ENCODE data around the gene DPP10.

The DPP10 gene

DNA sequence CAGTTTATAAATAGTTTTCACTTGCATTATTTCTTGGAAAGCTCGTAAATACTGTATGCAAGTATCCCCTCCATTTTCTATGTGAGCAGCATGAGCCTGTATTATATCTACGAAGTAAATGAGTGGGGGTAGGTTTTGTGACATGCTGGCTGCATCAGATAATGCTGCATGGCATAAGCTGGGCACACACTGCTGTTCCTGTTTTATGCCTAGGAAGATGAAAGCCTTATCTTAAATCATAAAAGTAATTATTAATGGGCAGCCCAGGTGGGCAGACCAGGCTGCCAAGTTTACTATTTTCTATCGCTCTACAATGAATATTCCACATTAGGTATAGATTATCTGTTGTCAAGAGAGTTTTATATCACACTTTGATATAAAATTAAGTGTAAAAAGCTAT is 854.6 kb downstream of the DPP10 start:
- no peak for TF ChIP-seq POLR2AphosphoS5 (IDR thresholded peaks at IDR 0.05; ENCODE audit: low read depth, low read length)
- no peak for TF ChIP-seq FOXP2 (optimal IDR thresholded peaks at IDR 0.05; ENCODE audit: borderline replicate concordance, extremely low read depth, extremely low read length, insufficient read depth)
- TF ChIP-seq, protein P1, sequence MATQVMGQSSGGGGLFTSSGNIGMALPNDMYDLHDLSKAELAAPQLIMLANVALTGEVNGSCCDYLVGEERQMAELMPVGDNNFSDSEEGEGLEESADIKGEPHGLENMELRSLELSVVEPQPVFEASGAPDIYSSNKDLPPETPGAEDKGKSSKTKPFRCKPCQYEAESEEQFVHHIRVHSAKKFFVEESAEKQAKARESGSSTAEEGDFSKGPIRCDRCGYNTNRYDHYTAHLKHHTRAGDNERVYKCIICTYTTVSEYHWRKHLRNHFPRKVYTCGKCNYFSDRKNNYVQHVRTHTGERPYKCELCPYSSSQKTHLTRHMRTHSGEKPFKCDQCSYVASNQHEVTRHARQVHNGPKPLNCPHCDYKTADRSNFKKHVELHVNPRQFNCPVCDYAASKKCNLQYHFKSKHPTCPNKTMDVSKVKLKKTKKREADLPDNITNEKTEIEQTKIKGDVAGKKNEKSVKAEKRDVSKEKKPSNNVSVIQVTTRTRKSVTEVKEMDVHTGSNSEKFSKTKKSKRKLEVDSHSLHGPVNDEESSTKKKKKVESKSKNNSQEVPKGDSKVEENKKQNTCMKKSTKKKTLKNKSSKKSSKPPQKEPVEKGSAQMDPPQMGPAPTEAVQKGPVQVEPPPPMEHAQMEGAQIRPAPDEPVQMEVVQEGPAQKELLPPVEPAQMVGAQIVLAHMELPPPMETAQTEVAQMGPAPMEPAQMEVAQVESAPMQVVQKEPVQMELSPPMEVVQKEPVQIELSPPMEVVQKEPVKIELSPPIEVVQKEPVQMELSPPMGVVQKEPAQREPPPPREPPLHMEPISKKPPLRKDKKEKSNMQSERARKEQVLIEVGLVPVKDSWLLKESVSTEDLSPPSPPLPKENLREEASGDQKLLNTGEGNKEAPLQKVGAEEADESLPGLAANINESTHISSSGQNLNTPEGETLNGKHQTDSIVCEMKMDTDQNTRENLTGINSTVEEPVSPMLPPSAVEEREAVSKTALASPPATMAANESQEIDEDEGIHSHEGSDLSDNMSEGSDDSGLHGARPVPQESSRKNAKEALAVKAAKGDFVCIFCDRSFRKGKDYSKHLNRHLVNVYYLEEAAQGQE (IDR thresholded peaks at IDR 0.05; ENCODE audit: insufficient read depth in 1 of 2, low read depth in 2 of 2, low read length in 2 of 2) = no peak
- TF ChIP-seq SIN3A (IDR thresholded peaks at IDR 0.05; ENCODE audit: borderline replicate concordance, insufficient read depth, low read length) = no peak
- TF ChIP-seq TAF1 (IDR thresholded peaks at IDR 0.05; ENCODE audit: borderline replicate concordance, insufficient read depth, low read length) = no peak

DNA sequence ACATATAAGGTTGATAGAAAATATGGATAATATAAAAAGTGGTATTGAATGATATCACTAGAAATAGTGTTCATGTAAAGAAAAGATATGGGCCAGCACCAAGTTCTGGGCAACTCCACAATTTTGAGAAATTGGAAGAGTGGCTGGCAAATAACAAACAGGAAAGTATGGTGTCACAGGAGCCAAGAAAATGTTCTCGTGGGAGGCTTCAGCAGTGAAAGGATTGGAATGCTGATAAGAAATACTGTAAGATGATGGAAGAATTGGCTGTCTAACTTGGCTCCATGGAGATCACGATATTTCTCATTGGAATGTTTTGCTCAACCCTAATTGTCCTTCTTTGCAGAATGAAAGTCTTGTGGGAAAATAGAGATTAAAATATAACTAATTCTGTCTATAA is 856.8 kb downstream of the DPP10 start:
- no peak for TF ChIP-seq FOXP2 (optimal IDR thresholded peaks at IDR 0.05; ENCODE audit: borderline replicate concordance, extremely low read depth, extremely low read length, insufficient read depth)
- no peak for TF ChIP-seq SIN3A (IDR thresholded peaks at IDR 0.05; ENCODE audit: borderline replicate concordance, insufficient read depth, low read length)
- TF ChIP-seq TAF1 (IDR thresholded peaks at IDR 0.05; ENCODE audit: borderline replicate concordance, insufficient read depth, low read length) = no peak
- TF ChIP-seq POLR2AphosphoS5 (IDR thresholded peaks at IDR 0.05; ENCODE audit: low read depth, low read length) = no peak
- TF ChIP-seq, protein P1 (IDR thresholded peaks at IDR 0.05; ENCODE audit: insufficient read depth in 1 of 2, low read depth in 2 of 2, low read length in 2 of 2) = no peak

DNA sequence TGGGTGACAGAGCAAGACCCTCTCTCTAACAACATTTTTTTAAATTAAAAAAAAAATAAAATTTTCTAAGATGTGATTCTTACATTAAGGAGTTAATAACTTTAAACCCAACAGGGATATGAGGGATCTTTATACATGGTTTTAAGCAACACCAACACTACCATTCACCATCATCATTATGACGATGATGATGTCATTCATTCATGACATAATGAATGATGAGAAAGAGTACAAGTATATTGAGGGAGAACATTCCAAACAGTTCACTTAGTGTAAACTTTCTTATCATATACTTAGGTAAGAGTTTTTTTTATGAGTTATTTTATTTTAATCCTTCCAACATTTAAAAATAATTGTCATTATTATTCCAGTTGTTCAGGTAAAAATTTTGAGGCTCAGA is 863.3 kb downstream of the DPP10 start:
- TF ChIP-seq TAF1 (IDR thresholded peaks at IDR 0.05; ENCODE audit: borderline replicate concordance, insufficient read depth, low read length) (no peak), FOXP2 (optimal IDR thresholded peaks at IDR 0.05; ENCODE audit: borderline replicate concordance, extremely low read depth, extremely low read length, insufficient read depth) (no peak), POLR2AphosphoS5 (IDR thresholded peaks at IDR 0.05; ENCODE audit: low read depth, low read length) (no peak), SIN3A (IDR thresholded peaks at IDR 0.05; ENCODE audit: borderline replicate concordance, insufficient read depth, low read length) (no peak)
- TF ChIP-seq, protein P1 (IDR thresholded peaks at IDR 0.05; ENCODE audit: insufficient read depth in 1 of 2, low read depth in 2 of 2, low read length in 2 of 2) = no peak

DNA sequence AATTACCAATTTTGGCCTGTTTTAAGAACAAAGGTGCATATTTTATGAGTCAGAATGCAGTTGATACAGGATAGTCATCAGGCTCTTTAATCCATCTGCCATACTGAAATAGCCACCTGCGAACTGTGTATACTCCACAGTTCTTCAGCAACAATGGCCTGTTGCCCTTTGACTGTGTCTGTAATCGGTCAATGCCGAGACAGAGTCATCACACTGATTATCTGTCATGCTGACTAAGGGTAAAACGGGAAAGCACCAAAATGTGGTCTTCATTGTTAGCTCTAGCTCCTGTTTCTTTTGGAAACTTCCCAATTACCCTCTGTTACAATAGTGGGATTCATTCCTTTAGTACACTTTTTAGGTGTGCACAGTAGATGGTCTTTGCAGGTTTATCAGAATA is 871.7 kb downstream of the DPP10 start:
- TF ChIP-seq, protein P1 (IDR thresholded peaks at IDR 0.05; ENCODE audit: insufficient read depth in 1 of 2, low read depth in 2 of 2, low read length in 2 of 2) = no peak
- TF ChIP-seq FOXP2 (optimal IDR thresholded peaks at IDR 0.05; ENCODE audit: borderline replicate concordance, extremely low read depth, extremely low read length, insufficient read depth) (no peak), TAF1 (IDR thresholded peaks at IDR 0.05; ENCODE audit: borderline replicate concordance, insufficient read depth, low read length) (no peak), POLR2AphosphoS5 (IDR thresholded peaks at IDR 0.05; ENCODE audit: low read depth, low read length) (no peak), SIN3A (IDR thresholded peaks at IDR 0.05; ENCODE audit: borderline replicate concordance, insufficient read depth, low read length) (no peak)

DNA sequence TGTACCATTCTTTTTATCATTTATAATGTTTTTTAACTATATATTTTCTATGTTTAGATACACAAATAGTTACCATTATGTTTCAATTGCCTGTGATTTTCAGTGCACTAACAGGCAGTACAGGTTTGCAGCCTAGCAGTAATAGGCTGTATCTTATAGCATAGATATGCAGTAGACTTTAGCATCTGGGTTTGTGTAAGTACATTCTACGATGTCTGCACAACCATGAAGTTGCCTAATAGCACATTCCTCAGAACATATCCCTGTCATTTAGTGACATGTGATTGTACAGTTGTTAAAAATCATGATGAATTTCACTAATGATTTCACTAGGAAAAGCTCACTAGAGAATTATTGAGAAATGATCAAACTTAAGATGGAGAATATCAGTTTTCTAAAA is 884.6 kb downstream of the DPP10 start:
- TF ChIP-seq, protein P1 (IDR thresholded peaks at IDR 0.05; ENCODE audit: insufficient read depth in 1 of 2, low read depth in 2 of 2, low read length in 2 of 2) = no peak
- no peak for TF ChIP-seq TAF1 (IDR thresholded peaks at IDR 0.05; ENCODE audit: borderline replicate concordance, insufficient read depth, low read length)
- TF ChIP-seq SIN3A (IDR thresholded peaks at IDR 0.05; ENCODE audit: borderline replicate concordance, insufficient read depth, low read length) = no peak
- no peak for TF ChIP-seq FOXP2 (optimal IDR thresholded peaks at IDR 0.05; ENCODE audit: borderline replicate concordance, extremely low read depth, extremely low read length, insufficient read depth)
